Erythroblast (primary cell): ENCODE results near the gene GAL3ST1.

ENCODE experiments used
- GATA1 ChIP-seq: IDR thresholded peaks from 2 replicates; pipeline ENCODE4 v1.6.1; 2011; ENCODE audit warnings: low read depth, mild to moderate bottlenecking, control low read depth, low read length, moderate library complexity
- POLR2A ChIP-seq: IDR thresholded peaks from 2 replicates; pipeline ENCODE4 v1.6.1; 2011; ENCODE audit warnings: mild to moderate bottlenecking, low read length

DNA sequence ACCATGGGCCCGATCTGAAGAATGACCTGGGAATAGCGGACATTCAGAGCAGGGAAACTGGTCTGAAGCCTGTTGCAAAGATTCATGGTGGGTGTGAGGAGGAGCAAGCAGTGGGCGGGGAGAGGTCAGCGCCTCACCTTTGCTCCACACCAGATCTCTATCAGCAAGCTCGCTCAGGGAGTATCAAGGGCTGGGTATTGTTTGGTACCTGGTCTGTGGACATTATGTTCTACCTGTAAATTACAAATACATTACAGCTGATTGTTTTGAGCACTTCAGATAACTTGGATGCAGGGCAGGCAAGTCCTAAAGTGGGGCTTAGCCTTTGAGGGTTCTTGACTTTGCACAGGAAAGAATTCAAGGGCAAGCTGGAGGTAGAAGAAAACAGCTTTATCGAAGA is 58.2 kb downstream of the GAL3ST1 start:
- TF ChIP-seq POLR2A (no peak), GATA1 (no peak)
